H9 (cell line): Measurements from ENCODE around the gene MRTFA. TPM values are rescaled to one million over a fixed set of nuclear protein-coding genes. Genes with fewer than 3 reads are reported as not detected.

Experiments used
- DNase-seq: peaks from one replicate; pipeline ENCODE4 v3.0.0-alpha.2; 2017
- H2AFZ ChIP-seq: one replicate; pipeline ENCODE4 v1.6.1; 2013; ENCODE audit warnings: mild to moderate bottlenecking, low read length, control low read depth, moderate library complexity
- H2AK5ac ChIP-seq: 2 replicates; pipeline ENCODE4 v1.6.1; 2013; ENCODE audit warnings: low read length, control low read depth, mixed read lengths; ENCODE audit not compliant: insufficient read length
- H2BK120ac ChIP-seq: one replicate; pipeline ENCODE4 v1.6.1; 2013; ENCODE audit warnings: low read depth, mild to moderate bottlenecking, low read length, control low read depth, inconsistent platforms; ENCODE audit not compliant: poor library complexity, severe bottlenecking
- H2BK12ac ChIP-seq: 2 replicates; pipeline ENCODE4 v1.6.1; 2013; ENCODE audit warnings: low read length, control low read depth, mixed read lengths, low read depth; ENCODE audit not compliant: insufficient read length
- H2BK15ac ChIP-seq: 2 replicates; pipeline ENCODE4 v1.6.1; 2013; ENCODE audit warnings: low read depth, low read length, control low read depth
- H2BK20ac ChIP-seq: one replicate; pipeline ENCODE4 v1.6.1; 2013; ENCODE audit warnings: low read depth, mild to moderate bottlenecking, low read length, control low read depth, inconsistent platforms; ENCODE audit not compliant: poor library complexity, severe bottlenecking
- H2BK5ac ChIP-seq: 2 replicates; pipeline ENCODE4 v1.6.1; 2013; ENCODE audit warnings: low read length, control low read depth, mixed read lengths; ENCODE audit not compliant: insufficient read length
- H3K14ac ChIP-seq: 2 replicates; pipeline ENCODE4 v1.6.1; 2013; ENCODE audit warnings: low read length, control low read depth; ENCODE audit not compliant: insufficient read depth
- H3K18ac ChIP-seq: 2 replicates; pipeline ENCODE4 v1.6.1; 2013; ENCODE audit warnings: low read depth, mild to moderate bottlenecking, mixed read lengths, low read length, control low read depth; ENCODE audit not compliant: insufficient read length
- H3K23ac ChIP-seq: 2 replicates; pipeline ENCODE4 v1.6.1; 2013; ENCODE audit warnings: low read length, control low read depth, mixed read lengths, low read depth; ENCODE audit not compliant: insufficient read length
- H3K23me2 ChIP-seq: 2 replicates; pipeline ENCODE4 v1.6.1; 2013; ENCODE audit warnings: low read depth, mild to moderate bottlenecking, mixed read lengths, low read length, control low read depth; ENCODE audit not compliant: insufficient read length, poor library complexity, severe bottlenecking
- H3K27ac ChIP-seq: 2 replicates; pipeline ENCODE4 v1.5.1; 2013; ENCODE audit warnings: low read length, control low read depth, mixed read lengths, low read depth; ENCODE audit not compliant: insufficient read length
- H3K27me3 ChIP-seq: 2 replicates; pipeline ENCODE4 v1.6.1; 2013; ENCODE audit warnings: low read length, control low read depth, inconsistent platforms; ENCODE audit not compliant: insufficient read depth
- H3K4ac ChIP-seq: 2 replicates; pipeline ENCODE4 v1.6.1; 2013; ENCODE audit warnings: low read depth, mild to moderate bottlenecking, control low read depth, inconsistent platforms, low read length, moderate library complexity
- H3K4me1 ChIP-seq: 2 replicates; pipeline ENCODE4 v1.6.1; 2013; ENCODE audit warnings: low read length, control low read depth, inconsistent platforms; ENCODE audit not compliant: insufficient read depth
- H3K4me2 ChIP-seq: 2 replicates; pipeline ENCODE4 v1.6.1; 2013; ENCODE audit warnings: low read length, control low read depth, mixed read lengths; ENCODE audit not compliant: insufficient read length, insufficient read depth
- H3K56ac ChIP-seq: 2 replicates; pipeline ENCODE4 v1.6.1; 2013; ENCODE audit warnings: low read depth, mild to moderate bottlenecking, mixed read lengths, low read length, control low read depth; ENCODE audit not compliant: insufficient read length
- H3K79me1 ChIP-seq: 2 replicates; pipeline ENCODE4 v1.6.1; 2013; ENCODE audit warnings: low read depth, mild to moderate bottlenecking, moderate library complexity, low read length, control low read depth, inconsistent platforms; ENCODE audit not compliant: insufficient read depth, poor library complexity, severe bottlenecking
- H3K79me2 ChIP-seq: 2 replicates; pipeline ENCODE4 v1.6.1; 2013; ENCODE audit warnings: low read length, control low read depth, inconsistent platforms; ENCODE audit not compliant: insufficient read depth
- H3K9ac ChIP-seq: 2 replicates; pipeline ENCODE4 v1.6.1; 2013; ENCODE audit warnings: low read length, control low read depth, mixed read lengths; ENCODE audit not compliant: insufficient read length; ENCODE audit errors: extremely low read depth
- H3K9me3 ChIP-seq: one replicate; pipeline ENCODE4 v1.6.1; 2013; ENCODE audit warnings: low read depth, low read length, inconsistent platforms; ENCODE audit not compliant: control insufficient read depth
- H3T11ph ChIP-seq: one replicate; pipeline ENCODE4 v1.6.1; 2013; ENCODE audit warnings: mild to moderate bottlenecking, low read length, control low read depth, inconsistent platforms
- H4K20me1 ChIP-seq: one replicate; pipeline ENCODE4 v1.6.1; 2013; ENCODE audit not compliant: control insufficient read depth, insufficient read length, insufficient read depth
- H4K5ac ChIP-seq: 2 replicates; pipeline ENCODE4 v1.6.1; 2013; ENCODE audit warnings: low read depth, mild to moderate bottlenecking, mixed read lengths, low read length, control low read depth; ENCODE audit not compliant: insufficient read length
- H4K8ac ChIP-seq: replicated peaks from 2 replicates; pipeline ENCODE4 v1.6.1; 2013; ENCODE audit warnings: low read length, control low read depth, mixed read lengths, low read depth; ENCODE audit not compliant: insufficient read length
- H4K91ac ChIP-seq: 2 replicates; pipeline ENCODE4 v1.6.1; 2013; ENCODE audit warnings: low read depth, mild to moderate bottlenecking, moderate library complexity, mixed read lengths, low read length, control low read depth; ENCODE audit not compliant: insufficient read length
- H3K27ac Mint-ChIP-seq, 3 experiments: 2 replicates in 2 of 3; 3 replicates in 1 of 3; pipeline ENCODE4 v1.8.0; 2020 to 2021; ENCODE audit warnings: mixed read lengths in 3 of 3, mild to moderate bottlenecking in 1 of 3, moderate library complexity in 1 of 3
- H3K27me3 Mint-ChIP-seq: 2 replicates; pipeline ENCODE4 v1.8.0; 2021; ENCODE audit warnings: low read depth, mild to moderate bottlenecking, moderate library complexity, mixed read lengths
- H3K36me3 Mint-ChIP-seq, 3 experiments: 2 replicates in 2 of 3; 3 replicates in 1 of 3; pipeline ENCODE4 v1.8.0; 2020 to 2021; ENCODE audit warnings: low read depth in 3 of 3, mixed read lengths in 3 of 3; ENCODE audit not compliant: insufficient read depth in 1 of 3
- H3K4me1 Mint-ChIP-seq, 2 experiments: 2 replicates each; pipeline ENCODE4 v1.8.0; 2020; ENCODE audit warnings: mixed read lengths in 2 of 2
- H3K4me3 Mint-ChIP-seq, 2 experiments: 2 replicates in 1 of 2; 3 replicates in 1 of 2; pipeline ENCODE4 v1.8.0; 2020 to 2021; ENCODE audit warnings: mild to moderate bottlenecking in 2 of 2, mixed read lengths in 2 of 2, moderate library complexity in 1 of 2
- H3K9me3 Mint-ChIP-seq, 2 experiments: 2 replicates in 1 of 2; 3 replicates in 1 of 2; pipeline ENCODE4 v1.8.0; 2020; ENCODE audit warnings: mild to moderate bottlenecking in 2 of 2, mixed read lengths in 2 of 2, moderate library complexity in 1 of 2
- WGBS: extraction: QIAGEN DNeasy Blood & Tissue Kit; methylation state at CpG from one replicate; pipeline ENCODE4 v1.1.7; 2013; ENCODE audit warnings: missing lambda C conversion rate, low lambda C conversion rate, mixed read lengths; ENCODE audit not compliant: insufficient read length; ENCODE audit errors: extremely low coverage; 5-methylcytosine and 5-hydroxymethylcytosine counted together
- total RNA-seq: library from RNA; stranded (reverse); gene quantifications from 2 replicates; pipeline ENCODE4 v1.2.1, GENCODE V29; 2021
- TF ChIP-seq, protein P1 (sequence below): fragments of 200-600 bp; sonication (generic); conservative IDR thresholded peaks from 3 replicates; pipeline ENCODE4 v1.8.0; 2021; ENCODE audit warnings: antibody characterized with exemption, mild to moderate bottlenecking

MRTFA gene
- total RNA-seq, 1 experiment from 2014 or later = 38.1 TPM

DNA sequence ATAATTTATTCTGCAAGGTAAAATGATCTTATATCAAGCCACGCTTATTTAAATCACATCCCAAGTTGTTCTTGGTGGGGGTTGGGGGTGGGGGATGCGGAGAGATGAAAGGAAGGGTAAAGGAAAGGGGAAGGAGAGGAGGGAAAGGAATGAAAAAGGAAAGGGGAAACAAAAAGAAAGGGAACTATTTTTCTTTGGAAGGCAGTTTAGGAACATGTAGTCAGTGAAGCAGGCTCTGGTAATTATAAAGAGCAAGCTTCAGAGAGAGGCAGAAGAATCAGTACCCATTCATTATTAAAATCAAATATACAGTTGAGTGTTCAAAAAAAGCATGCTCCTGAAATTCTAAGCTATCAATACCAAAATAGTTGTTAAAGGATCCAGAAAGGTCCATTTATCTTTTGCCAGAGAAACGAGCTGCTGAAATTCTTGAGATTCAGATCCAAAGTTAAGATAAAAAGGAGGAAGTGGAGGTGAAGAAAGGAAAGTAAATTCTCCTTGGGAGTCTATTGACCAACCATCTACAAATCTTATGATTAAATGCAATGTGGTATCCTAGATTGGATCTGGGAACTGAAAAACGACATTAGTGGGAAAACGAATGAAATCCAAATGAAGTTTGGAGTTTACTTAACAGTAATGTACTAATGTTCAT, 158.7 kb downstream of the MRTFA start:
- H3T11ph ChIP-seq = no peak overlapping the region
- no peaks in the 10 kb centered on the region for H3K9me3 Mint-ChIP-seq

More for the DNA sequence above, 158.7 kb downstream of the MRTFA start:
- H3K27me3 ChIP-seq = no peaks in the 10 kb centered on the region
- peaks cover 4% of the 10 kb centered on the region; the same call in 1 of the 2 replicates for H3K4me1 ChIP-seq
- no peak overlapping the region for H3K18ac ChIP-seq
- Mint-ChIP-seq H3K27ac (peak overlapping the region; percentile 10 to 81 (median 19); a peak in 3 of 7 replicates), H3K36me3 (peaks cover 0 to 4% (median 4%) of the 10 kb centered on the region in 3 experiments; a peak in 1 of 7 replicates), H3K4me3 (no peak overlapping the region), H3K27me3 (no peaks in the 10 kb centered on the region), H3K4me1 (peaks cover 20 to 23% of the 10 kb centered on the region in 2 experiments)
- H3K23ac ChIP-seq = no peak overlapping the region
- H4K91ac ChIP-seq = no peak overlapping the region
- no peak overlapping the region for H4K5ac ChIP-seq
- no peak overlapping the region for H3K56ac ChIP-seq
- H2BK12ac ChIP-seq = no peak overlapping the region
- H2AK5ac ChIP-seq = no peak overlapping the region
- DNase-seq = no peak
- TF ChIP-seq, protein P1, sequence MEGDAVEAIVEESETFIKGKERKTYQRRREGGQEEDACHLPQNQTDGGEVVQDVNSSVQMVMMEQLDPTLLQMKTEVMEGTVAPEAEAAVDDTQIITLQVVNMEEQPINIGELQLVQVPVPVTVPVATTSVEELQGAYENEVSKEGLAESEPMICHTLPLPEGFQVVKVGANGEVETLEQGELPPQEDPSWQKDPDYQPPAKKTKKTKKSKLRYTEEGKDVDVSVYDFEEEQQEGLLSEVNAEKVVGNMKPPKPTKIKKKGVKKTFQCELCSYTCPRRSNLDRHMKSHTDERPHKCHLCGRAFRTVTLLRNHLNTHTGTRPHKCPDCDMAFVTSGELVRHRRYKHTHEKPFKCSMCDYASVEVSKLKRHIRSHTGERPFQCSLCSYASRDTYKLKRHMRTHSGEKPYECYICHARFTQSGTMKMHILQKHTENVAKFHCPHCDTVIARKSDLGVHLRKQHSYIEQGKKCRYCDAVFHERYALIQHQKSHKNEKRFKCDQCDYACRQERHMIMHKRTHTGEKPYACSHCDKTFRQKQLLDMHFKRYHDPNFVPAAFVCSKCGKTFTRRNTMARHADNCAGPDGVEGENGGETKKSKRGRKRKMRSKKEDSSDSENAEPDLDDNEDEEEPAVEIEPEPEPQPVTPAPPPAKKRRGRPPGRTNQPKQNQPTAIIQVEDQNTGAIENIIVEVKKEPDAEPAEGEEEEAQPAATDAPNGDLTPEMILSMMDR = no peak
- no peak overlapping the region for H3K9ac ChIP-seq
- H3K9me3 ChIP-seq = no peaks in the 10 kb centered on the region
- no peak overlapping the region for H4K8ac ChIP-seq
- H3K14ac ChIP-seq = no peak overlapping the region
- no peak overlapping the region for H2AFZ ChIP-seq
- H3K4ac ChIP-seq = no peak overlapping the region
- H2BK120ac ChIP-seq = no peak overlapping the region
- no CpG with 5 or more reads among the region's 5 CpGs for WGBS
- H3K79me2 ChIP-seq = peaks cover 2% of the 10 kb centered on the region; the same call in 1 of the 2 replicates
- no peaks in the 10 kb centered on the region for H3K23me2 ChIP-seq
- no peak overlapping the region for H2BK15ac ChIP-seq
- no peaks in the 10 kb centered on the region for H4K20me1 ChIP-seq
- H2BK5ac ChIP-seq = no peak overlapping the region
- no peak overlapping the region for H2BK20ac ChIP-seq
- no peaks in the 10 kb centered on the region for H3K79me1 ChIP-seq
- no peak overlapping the region for H3K4me2 ChIP-seq
- H3K27ac ChIP-seq = no peak overlapping the region
